Immature natural killer cell (primary cell): ENCODE results near the gene BHMT2. TPM values are rescaled to one million over a fixed set of nuclear protein-coding genes. Genes with fewer than 3 reads are reported as not detected.

Experiments
- DNase-seq, 3 donors: peaks; one replicate each; pipeline ENCODE4 v3.0.0; 2022; ENCODE audit warnings: mixed read lengths in 1 of 3
- H3K27ac Mint-ChIP-seq, 6 donors: one replicate each; pipeline ENCODE4 v1.8.0; 2020; ENCODE audit warnings: mixed read lengths in 6 of 6, mild to moderate bottlenecking in 5 of 6, inconsistent platforms in 4 of 6, moderate library complexity in 3 of 6
- H3K27me3 Mint-ChIP-seq, 3 donors: one replicate each; pipeline ENCODE4 v1.8.0; 2020 to 2021; ENCODE audit warnings: low read depth in 3 of 3, mild to moderate bottlenecking in 3 of 3, mixed read lengths in 3 of 3, moderate library complexity in 3 of 3, inconsistent platforms in 1 of 3
- H3K36me3 Mint-ChIP-seq, 3 donors: one replicate each; pipeline ENCODE4 v1.8.0; 2020; ENCODE audit warnings: mixed read lengths in 3 of 3, inconsistent platforms in 2 of 3, mild to moderate bottlenecking in 2 of 3
- H3K4me1 Mint-ChIP-seq, 2 donors: one replicate each; pipeline ENCODE4 v1.8.0; 2020; ENCODE audit warnings: inconsistent platforms in 2 of 2, mild to moderate bottlenecking in 2 of 2, mixed read lengths in 2 of 2, moderate library complexity in 1 of 2
- H3K4me3 Mint-ChIP-seq, 5 donors: one replicate each; pipeline ENCODE4 v1.8.0; 2020; ENCODE audit warnings: mild to moderate bottlenecking in 5 of 5, mixed read lengths in 5 of 5, inconsistent platforms in 3 of 5, moderate library complexity in 3 of 5
- H3K9me3 Mint-ChIP-seq, 6 donors: one replicate each; pipeline ENCODE4 v1.8.0; 2020; ENCODE audit warnings: mild to moderate bottlenecking in 6 of 6, mixed read lengths in 6 of 6, inconsistent platforms in 4 of 6, moderate library complexity in 3 of 6
- polyA plus RNA-seq, 3 donors: library from polyadenylated mRNA; unstranded; fragments of 300-500 nt; fragmentation: Illumina TruSeq; gene quantifications; one replicate each; pipeline ENCODE4 v1.2.3, GENCODE V29; 2021

Gene BHMT2
- polyA plus RNA-seq, 3 donors from 2014 or later, result not detected

- DNase-seq, result no peak
- peaks cover 0 to 12% (median 10%) of the 10 kb centered on the region in 3 donors for H3K27me3 Mint-ChIP-seq
- no peak overlapping the region for H3K4me3 Mint-ChIP-seq
- no peaks in the 10 kb centered on the region for H3K4me1 Mint-ChIP-seq
- H3K36me3 Mint-ChIP-seq, result no peaks in the 10 kb centered on the region
- no peaks in the 10 kb centered on the region for H3K9me3 Mint-ChIP-seq
- H3K27ac Mint-ChIP-seq, result no peak overlapping the region
Observed at GRCh38 chr5:79111960-79112702, 42.6 kb downstream of the BHMT2 start.

GRCh38 chr5:79112703-79113058, 43.1 kb downstream of the BHMT2 start:
- no peaks in the 10 kb centered on the region for H3K4me1 Mint-ChIP-seq
- no peak for DNase-seq
- H3K27me3 Mint-ChIP-seq, result peaks cover 0 to 12% (median 10%) of the 10 kb centered on the region in 3 donors
- H3K27ac Mint-ChIP-seq, result no peak overlapping the region
- H3K9me3 Mint-ChIP-seq, result no peaks in the 10 kb centered on the region
- no peak overlapping the region for H3K4me3 Mint-ChIP-seq
- no peaks in the 10 kb centered on the region for H3K36me3 Mint-ChIP-seq

- H3K27me3 Mint-ChIP-seq, result peaks cover 0 to 3% (median 2%) of the 10 kb centered on the region in 3 donors
- H3K9me3 Mint-ChIP-seq, result peaks cover 0 to 2% (median 0%) of the 10 kb centered on the region in 6 donors
- H3K36me3 Mint-ChIP-seq, result peaks cover 0 to 3% (median 0%) of the 10 kb centered on the region in 3 donors
- no peak overlapping the region for H3K27ac Mint-ChIP-seq
- no peak overlapping the region for H3K4me3 Mint-ChIP-seq
- no peaks in the 10 kb centered on the region for H3K4me1 Mint-ChIP-seq
- no peak for DNase-seq
Observed at GRCh38 chr5:79119486-79119885, 49.9 kb downstream of the BHMT2 start.

GRCh38 chr5:79120221-79120620, 50.7 kb downstream of the BHMT2 start:
- Mint-ChIP-seq H3K9me3 (peaks cover 0 to 2% (median 0%) of the 10 kb centered on the region in 6 donors), H3K27ac (no peak overlapping the region), H3K4me3 (no peak overlapping the region), H3K4me1 (no peaks in the 10 kb centered on the region), H3K27me3 (peaks cover 0 to 3% (median 2%) of the 10 kb centered on the region in 3 donors), H3K36me3 (peaks cover 0 to 3% (median 0%) of the 10 kb centered on the region in 3 donors)
- no peak for DNase-seq

- H3K9me3 Mint-ChIP-seq, result peaks cover 0 to 2% (median 0%) of the 10 kb centered on the region in 6 donors
- H3K4me3 Mint-ChIP-seq, result no peak overlapping the region
- DNase-seq, result no peak
- H3K4me1 Mint-ChIP-seq, result no peaks in the 10 kb centered on the region
- no peak overlapping the region for H3K27ac Mint-ChIP-seq
- H3K36me3 Mint-ChIP-seq, result peaks cover 0 to 3% (median 0%) of the 10 kb centered on the region in 3 donors
- H3K27me3 Mint-ChIP-seq, result peaks cover 0 to 3% (median 2%) of the 10 kb centered on the region in 3 donors
Observed at GRCh38 chr5:79122973-79123372, 53.4 kb downstream of the BHMT2 start.

GRCh38 chr5:79124607-79125006, 55.0 kb downstream of the BHMT2 start:
- no peaks in the 10 kb centered on the region for H3K36me3 Mint-ChIP-seq
- H3K27me3 Mint-ChIP-seq, result peaks cover 0 to 4% (median 0%) of the 10 kb centered on the region in 3 donors
- DNase-seq, result no peak
- H3K9me3 Mint-ChIP-seq, result peaks cover 0 to 2% (median 0%) of the 10 kb centered on the region in 6 donors
- H3K27ac Mint-ChIP-seq, result no peak overlapping the region
- H3K4me1 Mint-ChIP-seq, result no peaks in the 10 kb centered on the region
- no peak overlapping the region for H3K4me3 Mint-ChIP-seq

- H3K4me3 Mint-ChIP-seq, result no peak overlapping the region
- H3K27ac Mint-ChIP-seq, result no peak overlapping the region
- H3K4me1 Mint-ChIP-seq, result peaks cover 8 to 11% of the 10 kb centered on the region in 2 donors
- peaks cover 2 to 6% (median 4%) of the 10 kb centered on the region in 3 donors for H3K27me3 Mint-ChIP-seq
- no peak for DNase-seq
- no peaks in the 10 kb centered on the region for H3K9me3 Mint-ChIP-seq
- no peaks in the 10 kb centered on the region for H3K36me3 Mint-ChIP-seq
Observed at GRCh38 chr5:79130781-79131180, 61.2 kb downstream of the BHMT2 start.

GRCh38 chr5:79133121-79133656, 63.6 kb downstream of the BHMT2 start:
- Mint-ChIP-seq H3K27ac (peak overlapping the region in 1 of 6 donors; percentile 16), H3K4me1 (peaks cover 8 to 11% of the 10 kb centered on the region in 2 donors), H3K4me3 (peak overlapping the region; percentile 36 to 62 (median 51)), H3K36me3 (no peaks in the 10 kb centered on the region), H3K27me3 (peaks cover 2 to 6% (median 4%) of the 10 kb centered on the region in 3 donors), H3K9me3 (no peaks in the 10 kb centered on the region)
- peak; percentile 12 to 36 (median 22) for DNase-seq

- Mint-ChIP-seq H3K27ac (peak overlapping the region in 1 of 6 donors; percentile 36), H3K4me3 (peak overlapping the region in 4 of 5 donors; percentile 48 to 62 (median 56)), H3K9me3 (no peaks in the 10 kb centered on the region), H3K4me1 (peaks cover 8 to 11% of the 10 kb centered on the region in 2 donors), H3K36me3 (no peaks in the 10 kb centered on the region), H3K27me3 (peaks cover 2 to 6% (median 4%) of the 10 kb centered on the region in 3 donors)
- peak; percentile 26 to 37 (median 33) for DNase-seq
Observed at GRCh38 chr5:79133657-79134451, 64.3 kb downstream of the BHMT2 start.

- H3K27ac Mint-ChIP-seq, result no peak overlapping the region
- peaks cover 8 to 11% of the 10 kb centered on the region in 2 donors for H3K4me1 Mint-ChIP-seq
- H3K27me3 Mint-ChIP-seq, result peaks cover 2 to 6% (median 2%) of the 10 kb centered on the region in 3 donors
- no peaks in the 10 kb centered on the region for H3K9me3 Mint-ChIP-seq
- no peak overlapping the region for H3K4me3 Mint-ChIP-seq
- no peak for DNase-seq
- no peaks in the 10 kb centered on the region for H3K36me3 Mint-ChIP-seq
Observed at GRCh38 chr5:79135790-79136553, 66.4 kb downstream of the BHMT2 start.

GRCh38 chr5:79136618-79137017, 67.1 kb downstream of the BHMT2 start:
- no peak overlapping the region for H3K4me3 Mint-ChIP-seq
- no peak overlapping the region for H3K27ac Mint-ChIP-seq
- peaks cover 2 to 6% (median 2%) of the 10 kb centered on the region in 3 donors for H3K27me3 Mint-ChIP-seq
- DNase-seq, result no peak
- H3K9me3 Mint-ChIP-seq, result no peaks in the 10 kb centered on the region
- peaks cover 8 to 11% of the 10 kb centered on the region in 2 donors for H3K4me1 Mint-ChIP-seq
- H3K36me3 Mint-ChIP-seq, result no peaks in the 10 kb centered on the region
